KG1 (cell line): ENCODE measurements around the gene MACO1.
"Not testable (repeated sequence)": the region's sequence is repeated elsewhere in the genome, so short reads cannot be mapped to it uniquely, and the experiment has no call there.

Source experiments
- DNase-seq: peaks from one replicate; lab custom pipeline; 2025; lab: John Stamatoyannopoulos, UW

Gene MACO1

GRCh38 chr1:25425098-25426085 lies 5.3 kb upstream of the MACO1 start:
- no peak for DNase-seq

DNA sequence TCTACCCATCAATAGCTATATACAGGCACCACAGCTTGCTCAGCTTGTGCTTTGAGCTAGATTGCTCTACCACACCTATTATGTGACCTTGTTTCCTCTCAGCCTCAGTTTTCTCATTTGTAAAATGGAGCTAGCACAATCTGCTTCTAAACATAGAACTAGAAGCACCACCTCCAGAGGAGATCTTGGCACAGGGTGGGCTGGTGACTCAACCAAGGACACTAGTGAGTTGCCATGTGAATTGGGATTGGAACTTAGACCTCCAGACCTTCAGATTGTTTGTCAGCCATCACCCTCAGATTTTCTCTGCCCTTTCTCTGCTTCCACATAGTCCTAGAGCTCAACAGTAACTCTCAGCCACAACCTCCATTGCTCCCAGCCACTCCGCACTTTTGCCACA lies 3.0 kb upstream of the MACO1 start:
- DNase-seq, result no peak

- DNase-seq, result no peak
Measured at GRCh38 chr1:25428475-25429166, 2.1 kb upstream of the MACO1 start.

DNA sequence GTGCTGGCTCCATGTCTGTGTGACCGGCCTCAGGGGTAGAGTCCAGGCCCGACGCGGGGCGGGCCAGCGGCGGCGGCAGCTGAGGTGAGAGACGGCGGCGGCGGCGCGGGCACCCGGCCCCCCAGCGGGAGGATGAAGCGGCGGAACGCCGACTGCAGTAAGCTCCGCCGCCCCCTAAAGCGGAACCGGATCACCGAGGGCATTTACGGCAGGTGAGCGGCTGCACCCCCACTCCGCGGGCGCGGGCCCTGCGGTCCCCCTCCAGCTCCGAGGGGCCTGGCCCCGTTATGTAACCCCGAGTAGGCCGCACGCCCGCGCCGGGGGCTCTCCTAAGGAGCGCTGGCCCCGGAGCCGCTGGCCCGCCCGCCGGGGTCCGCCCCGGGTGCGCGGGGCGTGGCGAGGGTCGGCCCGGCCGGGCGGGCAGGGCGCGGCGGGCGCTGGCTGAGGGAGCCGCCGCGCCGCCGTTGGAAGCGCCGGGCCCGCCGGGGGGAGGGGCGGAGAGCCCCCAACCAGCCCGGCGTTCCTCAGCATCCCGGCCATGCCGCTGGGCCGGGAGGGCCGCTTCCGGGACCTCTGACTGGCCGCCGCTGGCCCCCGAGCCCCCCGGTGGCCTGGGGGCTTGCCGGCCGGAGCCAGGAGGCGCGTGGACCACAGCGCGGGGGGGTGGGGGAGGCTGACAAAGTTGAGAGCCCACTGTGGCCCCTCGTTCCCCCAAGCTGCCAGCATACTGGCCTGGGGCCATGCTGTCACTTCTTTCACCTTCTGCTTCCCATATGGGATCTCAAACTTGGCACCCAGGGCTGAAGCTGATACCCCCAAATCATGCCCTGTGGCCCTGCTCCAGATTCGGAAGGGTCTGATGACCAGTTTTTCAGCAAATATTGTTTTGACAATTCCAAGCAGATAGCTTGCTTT lies 527 bp downstream of the MACO1 start:
- peak; percentile 36 for DNase-seq

DNA sequence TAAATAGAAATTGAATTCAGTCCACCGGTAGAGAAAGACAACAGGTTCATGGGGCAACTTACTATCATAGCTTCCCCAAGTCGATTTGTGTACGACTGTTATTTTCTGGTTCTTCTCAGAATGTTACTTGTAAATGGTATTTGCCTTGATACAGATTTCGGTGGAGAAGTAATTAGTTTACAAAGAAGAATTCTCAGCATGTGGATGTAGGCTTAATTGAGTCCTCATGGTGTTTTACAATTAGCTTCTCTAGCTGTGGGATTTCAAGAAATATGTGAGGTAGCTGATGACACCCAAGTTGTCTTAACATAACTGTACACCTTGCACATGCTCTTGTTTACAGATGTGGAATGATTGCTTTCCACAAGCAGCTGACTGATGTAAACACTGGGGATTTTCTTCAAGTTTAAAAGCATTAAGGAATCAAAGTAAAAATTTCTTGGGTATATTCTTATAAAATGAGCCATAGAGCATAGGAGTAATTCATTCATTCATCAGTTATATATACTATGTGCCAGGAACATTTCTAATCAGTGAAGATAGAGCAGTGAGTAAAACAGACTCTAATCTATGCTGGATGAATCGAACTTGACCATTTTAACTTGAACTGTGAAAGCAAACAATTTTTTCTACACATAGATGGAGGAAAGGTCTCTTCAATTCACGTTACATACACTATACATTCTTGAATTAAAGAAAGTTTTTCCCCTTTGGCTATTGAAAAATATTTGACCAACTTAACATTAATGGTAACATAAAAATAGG lies 1.4 kb downstream of the MACO1 start:
- DNase-seq, result no peak

DNA sequence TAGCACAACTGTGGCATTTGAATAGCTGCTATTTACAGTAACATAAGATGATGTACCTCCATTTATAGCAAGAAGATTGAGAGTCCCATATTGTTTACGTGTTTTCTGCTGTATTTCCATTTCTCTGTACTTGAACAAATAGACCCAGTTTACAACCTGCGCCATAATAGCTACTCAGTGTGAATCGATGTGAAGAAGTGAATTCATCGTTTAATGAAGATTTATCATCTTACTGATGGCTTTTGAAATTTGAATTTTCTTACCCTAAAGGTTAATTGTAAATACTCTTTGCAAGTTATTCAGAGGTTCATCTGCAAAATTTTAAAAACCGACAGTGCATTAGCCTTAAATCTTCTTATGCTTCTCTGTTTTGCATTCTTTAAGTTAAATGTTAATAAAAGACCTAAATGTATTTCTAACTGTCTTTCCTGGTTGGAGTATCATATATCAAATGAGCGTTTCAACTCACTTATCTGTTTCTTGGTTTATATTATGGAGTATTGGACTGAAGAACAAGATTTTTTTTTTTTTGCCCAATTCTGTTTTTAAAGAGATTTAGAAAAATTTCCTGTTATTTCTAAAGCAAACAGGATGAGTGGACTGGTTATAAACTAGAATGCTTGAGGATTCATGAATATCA lies 2.2 kb downstream of the MACO1 start:
- no peak for DNase-seq

- no peak for DNase-seq
Measured at GRCh38 chr1:25433389-25434186, 2.9 kb downstream of the MACO1 start.

DNA sequence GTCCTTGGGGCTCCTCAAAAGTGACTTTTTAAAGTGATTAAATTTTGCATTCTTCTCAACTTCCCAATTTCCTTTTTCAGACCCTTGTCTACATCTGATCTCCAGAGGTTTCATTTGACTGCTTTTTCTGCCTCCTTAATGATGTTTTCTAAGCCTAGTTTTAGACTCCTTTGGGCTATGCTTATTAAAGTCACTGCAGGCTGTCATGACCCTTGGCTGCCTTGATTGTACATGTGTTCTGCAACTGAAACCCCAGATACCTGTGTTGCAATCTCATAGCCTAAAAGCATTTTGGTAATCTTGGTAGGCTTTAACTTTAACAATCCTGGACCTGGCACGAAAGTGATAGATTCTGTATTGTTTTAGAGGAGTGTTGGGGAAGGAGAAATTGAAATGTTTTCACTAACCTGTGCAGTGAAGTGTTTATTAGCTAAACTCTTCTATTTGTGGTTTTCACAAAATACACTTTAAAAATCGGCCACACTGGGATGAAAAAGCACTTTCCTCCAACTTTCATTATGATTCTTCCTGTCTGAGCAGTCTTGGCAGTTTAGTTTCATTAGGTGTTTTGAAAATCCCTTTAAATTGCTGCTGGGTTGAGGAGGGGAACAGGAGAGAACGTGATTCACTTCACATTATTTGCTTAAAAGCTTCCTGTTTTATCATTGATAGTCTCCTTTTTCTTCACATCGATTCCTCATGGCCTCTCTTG lies 4.9 kb downstream of the MACO1 start:
- no peak for DNase-seq

DNA sequence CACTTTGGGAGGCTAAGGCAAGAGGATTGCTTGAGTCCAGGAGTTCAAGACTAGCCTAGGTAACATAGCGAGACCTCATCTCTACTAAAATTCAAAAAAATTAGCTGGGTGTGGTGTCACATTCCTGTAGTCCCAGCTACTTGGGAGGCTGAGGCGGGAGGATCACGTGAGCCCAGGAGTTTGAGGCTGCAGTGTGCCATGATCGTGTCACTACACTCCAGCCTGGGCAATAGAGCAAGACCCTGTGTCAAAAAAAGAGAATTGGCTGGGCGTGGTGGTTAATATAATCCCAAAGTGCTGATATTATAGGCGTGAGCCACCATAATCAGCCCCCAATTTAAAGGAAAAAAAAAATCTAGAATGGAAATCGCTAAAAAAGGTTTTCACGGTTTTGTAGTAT lies 7.0 kb downstream of the MACO1 start:
- DNase-seq, result no peak

DNA sequence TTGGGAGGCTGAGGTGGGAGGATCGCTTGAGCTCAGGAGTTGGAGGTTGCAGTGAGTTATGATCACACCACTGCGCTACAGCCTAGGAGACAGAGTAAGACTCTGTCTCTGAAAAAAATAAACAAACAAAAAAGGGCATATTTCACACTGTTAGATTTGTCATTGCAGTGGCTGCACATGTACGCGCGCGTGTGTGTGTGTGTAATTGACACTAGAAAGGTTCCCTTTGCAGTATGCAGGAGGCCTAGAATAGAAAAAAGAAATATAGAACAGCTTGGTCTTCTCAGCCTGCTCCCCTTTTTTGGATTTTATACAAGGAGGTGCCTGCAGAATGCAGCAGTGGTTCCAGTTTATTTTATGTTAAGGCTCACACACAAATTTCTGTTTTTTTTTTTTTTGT lies 8.6 kb downstream of the MACO1 start:
- DNase-seq, result no peak

DNA sequence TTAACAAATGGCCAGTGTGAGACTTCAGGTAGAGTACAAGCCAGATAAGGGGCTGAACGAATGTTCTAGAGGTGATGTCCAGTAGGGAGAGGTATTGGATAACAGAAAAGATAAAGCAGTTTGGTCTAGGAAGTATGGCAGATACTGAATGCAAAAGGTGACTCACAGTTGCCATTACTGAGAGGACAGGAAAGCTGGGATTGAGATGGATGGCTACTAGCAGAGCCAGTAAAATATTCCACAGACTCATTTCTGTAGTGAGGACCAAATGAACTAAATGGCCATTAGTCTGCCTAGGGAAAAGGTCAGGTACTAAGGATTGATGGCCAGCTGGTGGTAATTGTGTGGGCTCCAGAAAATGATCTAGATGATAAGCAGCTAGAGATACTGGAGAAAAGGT lies 11.5 kb downstream of the MACO1 start:
- DNase-seq, result no peak

- DNase-seq, result no peak
Measured at GRCh38 chr1:25443030-25443699, 12.5 kb downstream of the MACO1 start.

DNA sequence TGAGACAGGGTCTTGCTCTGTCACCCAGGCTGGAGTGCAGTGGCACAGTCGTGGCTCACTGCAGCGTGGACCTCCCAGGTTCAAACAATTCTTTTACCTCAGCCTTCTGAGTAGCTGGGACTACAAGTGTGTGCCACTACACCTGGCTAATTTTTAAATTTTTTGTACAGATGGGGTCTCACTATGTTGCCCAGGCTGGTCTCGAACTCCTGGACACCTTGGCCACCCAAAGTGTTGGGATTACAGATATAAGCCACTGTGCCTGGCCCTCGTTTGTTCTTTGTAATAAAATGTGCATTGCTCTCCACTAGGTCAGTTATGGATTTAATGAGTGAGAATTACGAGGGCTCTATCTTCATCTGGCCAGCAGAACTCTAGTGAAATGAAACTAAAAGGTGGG lies 13.9 kb downstream of the MACO1 start:
- DNase-seq, result not testable (repeated sequence)

- DNase-seq, result no peak
Measured at GRCh38 chr1:25445993-25446538, 15.4 kb downstream of the MACO1 start.

- DNase-seq, result no peak
Measured at GRCh38 chr1:25447547-25447946, 16.9 kb downstream of the MACO1 start.

DNA sequence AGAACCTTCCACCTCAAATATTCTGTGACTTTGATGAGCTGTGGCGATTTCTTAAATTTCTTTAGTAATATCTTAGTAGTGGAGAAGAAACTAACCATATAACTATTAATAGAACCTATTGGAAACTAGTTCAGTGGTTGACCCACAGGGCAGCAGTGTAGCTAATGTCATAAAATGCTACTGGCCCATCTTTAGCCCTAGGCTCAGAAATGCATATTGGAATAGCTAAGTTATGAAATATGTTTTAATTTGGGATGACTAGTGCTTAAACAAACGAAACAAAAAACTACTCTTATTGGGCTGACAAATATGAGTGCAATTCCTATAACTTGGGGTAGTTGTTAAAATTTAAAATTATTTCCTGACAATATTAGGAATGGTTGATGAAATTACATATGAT lies 20.2 kb downstream of the MACO1 start:
- DNase-seq, result no peak

- no peak for DNase-seq
Measured at GRCh38 chr1:25451908-25452307, 21.2 kb downstream of the MACO1 start.

DNA sequence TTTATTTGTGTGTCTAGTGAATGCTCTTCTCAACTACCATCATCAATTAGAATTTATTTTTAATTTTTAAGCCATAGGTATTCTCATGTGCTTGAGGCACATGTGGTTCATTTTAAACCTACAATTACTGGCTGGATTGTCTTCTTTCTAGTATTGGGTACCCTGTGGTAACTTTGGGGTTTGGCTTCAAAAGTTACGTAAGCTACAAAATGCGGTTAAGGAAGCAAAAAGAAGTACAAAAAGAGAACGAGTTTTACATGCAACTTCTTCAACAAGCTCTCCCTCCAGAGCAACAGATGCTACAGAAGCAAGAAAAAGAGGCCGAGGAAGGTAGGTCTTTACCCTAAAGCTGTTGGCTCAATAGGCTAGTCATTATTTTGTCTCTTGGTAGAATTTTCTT lies 25.8 kb downstream of the MACO1 start:
- no peak for DNase-seq
